ENCODE measurements around the gene DCLK1. TPM values are rescaled to one million over a fixed set of nuclear protein-coding genes. Genes with fewer than 3 reads are reported as not detected.

The DCLK1 gene
- total and polyA plus RNA-seq, 10 of the 15 experiments (the other 5 are each of a cell fraction or from before 2014, with no cell fraction given) = not detected

GRCh38 chr13:35741657-35742056 lies 389.5 kb downstream of the DCLK1 start:
- Histone ChIP-seq H2AFZ (ENCODE audit: control insufficient read depth, low read depth, low read length) (no peak overlapping the region), H3K9me3 (replicated peaks; ENCODE audit: control insufficient read depth, insufficient read depth, low read length) (peaks cover 2% of the 10 kb centered on the region; the same call in 1 of the 3 replicates), H3K36me3 (ENCODE audit: control insufficient read depth in 2 of 2, insufficient read depth in 2 of 2, low read length in 1 of 2) (no peaks in the 10 kb centered on the region), H3K4me3 (no peak overlapping the region), H3K4me2 (ENCODE audit: control insufficient read depth, insufficient read depth) (no peak overlapping the region), H3K9ac (ENCODE audit: control insufficient read depth, insufficient read depth, low read length) (no peak overlapping the region), H3K27me3 (replicated peaks in 1 of 2; ENCODE audit: control insufficient read depth in 2 of 2, insufficient read depth in 2 of 2, low read length in 1 of 2) (no peaks in the 10 kb centered on the region), H3K27ac (ENCODE audit: control insufficient read depth, insufficient read depth) (no peak overlapping the region), H4K20me1 (ENCODE audit: control insufficient read depth, insufficient read depth) (no peaks in the 10 kb centered on the region), H3K4me1 (ENCODE audit: control insufficient read depth, insufficient read depth, low read length) (no peaks in the 10 kb centered on the region), H3K79me2 (ENCODE audit: control insufficient read depth, insufficient read depth, low read length) (no peaks in the 10 kb centered on the region)
- no peak for ATAC-seq
- ChIA-PET CTCF (no interaction called here), POLR2A (no interaction called here), RAD21 (ENCODE audit: unreplicated experiment) (no interaction called here), SMC1A (ENCODE audit: uncharacterized antibody, unreplicated experiment) (no interaction called here)
- intact Hi-C loops (cut with micrococcal nuclease; ENCODE audit: unreplicated experiment) (no loop called here), in situ Hi-C loops (cut with MboI) (no loop called here)
- FAIRE-seq = no peak
- WGBS (ENCODE audit: insufficient coverage, insufficient replicate concordance, low lambda C conversion rate, missing lambda C conversion rate) = 73% methylated on average over 5 of the region's 5 CpGs
- TF ChIP-seq ASH2L (IDR thresholded peaks at IDR 0.05; ENCODE audit: borderline replicate concordance, low read depth) (no peak), EZH2 (IDR thresholded peaks at IDR 0.05; ENCODE audit: borderline replicate concordance, control insufficient read depth, low read depth, low read length) (no peak)
- TF ChIP-seq, protein P1, sequence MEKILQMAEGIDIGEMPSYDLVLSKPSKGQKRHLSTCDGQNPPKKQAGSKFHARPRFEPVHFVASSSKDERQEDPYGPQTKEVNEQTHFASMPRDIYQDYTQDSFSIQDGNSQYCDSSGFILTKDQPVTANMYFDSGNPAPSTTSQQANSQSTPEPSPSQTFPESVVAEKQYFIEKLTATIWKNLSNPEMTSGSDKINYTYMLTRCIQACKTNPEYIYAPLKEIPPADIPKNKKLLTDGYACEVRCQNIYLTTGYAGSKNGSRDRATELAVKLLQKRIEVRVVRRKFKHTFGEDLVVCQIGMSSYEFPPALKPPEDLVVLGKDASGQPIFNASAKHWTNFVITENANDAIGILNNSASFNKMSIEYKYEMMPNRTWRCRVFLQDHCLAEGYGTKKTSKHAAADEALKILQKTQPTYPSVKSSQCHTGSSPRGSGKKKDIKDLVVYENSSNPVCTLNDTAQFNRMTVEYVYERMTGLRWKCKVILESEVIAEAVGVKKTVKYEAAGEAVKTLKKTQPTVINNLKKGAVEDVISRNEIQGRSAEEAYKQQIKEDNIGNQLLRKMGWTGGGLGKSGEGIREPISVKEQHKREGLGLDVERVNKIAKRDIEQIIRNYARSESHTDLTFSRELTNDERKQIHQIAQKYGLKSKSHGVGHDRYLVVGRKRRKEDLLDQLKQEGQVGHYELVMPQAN (conservative IDR thresholded peaks at IDR 0.05) = no peak
- BruUV-seq (replicated peaks) = no TSS peak
- DNase-seq (ENCODE audit: low read depth, low spot score) = no peak

DNA sequence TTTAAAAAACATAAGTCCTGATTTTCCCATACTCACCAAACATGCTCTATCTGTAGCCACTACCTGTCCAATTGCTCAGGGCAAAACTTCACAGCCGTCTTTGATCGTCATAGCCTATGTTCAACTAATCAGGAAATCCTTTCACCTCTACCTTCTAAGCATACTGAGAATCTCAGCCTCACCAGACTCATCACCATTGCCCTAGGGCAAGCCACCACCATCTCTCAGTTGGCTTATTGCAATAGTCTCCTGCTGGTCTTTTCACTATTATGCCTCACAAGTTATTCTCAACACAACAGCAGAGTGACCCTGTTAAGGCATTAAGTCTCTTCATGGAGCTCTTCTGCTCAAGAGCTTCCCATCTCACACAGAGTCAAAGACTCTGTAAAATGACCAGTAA lies 394.3 kb downstream of the DCLK1 start:
- H3K4me1 ChIP-seq (ENCODE audit: control insufficient read depth, insufficient read depth, low read length) = no peaks in the 10 kb centered on the region
- ChIA-PET RAD21 (ENCODE audit: unreplicated experiment) (no interaction called here), CTCF (no interaction called here), SMC1A (ENCODE audit: uncharacterized antibody, unreplicated experiment) (no interaction called here), POLR2A (interaction anchor here (0.6 kb wide), 1 partner anchor 89 kb away, joined by 5 read pairs; no protein-coding TSS in a partner anchor)
- no peaks in the 10 kb centered on the region for H4K20me1 ChIP-seq (ENCODE audit: control insufficient read depth, insufficient read depth)
- no peak for ATAC-seq
- no peak overlapping the region for H3K9ac ChIP-seq (ENCODE audit: control insufficient read depth, insufficient read depth, low read length)
- no peak for FAIRE-seq
- peaks cover 2% of the 10 kb centered on the region; the same call in 1 of the 3 replicates for H3K9me3 ChIP-seq (replicated peaks; ENCODE audit: control insufficient read depth, insufficient read depth, low read length)
- H2AFZ ChIP-seq (ENCODE audit: control insufficient read depth, low read depth, low read length) = no peak overlapping the region
- H3K79me2 ChIP-seq (ENCODE audit: control insufficient read depth, insufficient read depth, low read length) = no peaks in the 10 kb centered on the region
- H3K27me3 ChIP-seq (replicated peaks in 1 of 2; ENCODE audit: control insufficient read depth in 2 of 2, insufficient read depth in 2 of 2, low read length in 1 of 2) = no peaks in the 10 kb centered on the region
- H3K27ac ChIP-seq (ENCODE audit: control insufficient read depth, insufficient read depth) = no peak overlapping the region
- in situ Hi-C loops (cut with MboI) = no loop called here
- no peaks in the 10 kb centered on the region for H3K36me3 ChIP-seq (ENCODE audit: control insufficient read depth in 2 of 2, insufficient read depth in 2 of 2, low read length in 1 of 2)
- intact Hi-C loops (cut with micrococcal nuclease; ENCODE audit: unreplicated experiment) = no loop called here
- TF ChIP-seq SREBF2 (IDR thresholded peaks at IDR 0.05; ENCODE audit: low read length) (no peak), SP1 (IDR thresholded peaks at IDR 0.05; ENCODE audit: low read depth, low read length) (no peak), STAT3 (IDR thresholded peaks at IDR 0.05; ENCODE audit: low read depth, low read length) (no peak), SIN3A (IDR thresholded peaks at IDR 0.05; ENCODE audit: low read depth, low read length) (no peak), ZNF622 (IDR thresholded peaks at IDR 0.05) (no peak), POLR2AphosphoS5 (IDR thresholded peaks at IDR 0.05; ENCODE audit: low read length) (no peak), POLR2AphosphoS2 (IDR thresholded peaks at IDR 0.05; ENCODE audit: low read depth, low read length) (no peak), GABPA (IDR thresholded peaks at IDR 0.05; ENCODE audit: low read depth) (no peak), JUNB (IDR thresholded peaks at IDR 0.05) (no peak)
- TF ChIP-seq, protein P2, sequence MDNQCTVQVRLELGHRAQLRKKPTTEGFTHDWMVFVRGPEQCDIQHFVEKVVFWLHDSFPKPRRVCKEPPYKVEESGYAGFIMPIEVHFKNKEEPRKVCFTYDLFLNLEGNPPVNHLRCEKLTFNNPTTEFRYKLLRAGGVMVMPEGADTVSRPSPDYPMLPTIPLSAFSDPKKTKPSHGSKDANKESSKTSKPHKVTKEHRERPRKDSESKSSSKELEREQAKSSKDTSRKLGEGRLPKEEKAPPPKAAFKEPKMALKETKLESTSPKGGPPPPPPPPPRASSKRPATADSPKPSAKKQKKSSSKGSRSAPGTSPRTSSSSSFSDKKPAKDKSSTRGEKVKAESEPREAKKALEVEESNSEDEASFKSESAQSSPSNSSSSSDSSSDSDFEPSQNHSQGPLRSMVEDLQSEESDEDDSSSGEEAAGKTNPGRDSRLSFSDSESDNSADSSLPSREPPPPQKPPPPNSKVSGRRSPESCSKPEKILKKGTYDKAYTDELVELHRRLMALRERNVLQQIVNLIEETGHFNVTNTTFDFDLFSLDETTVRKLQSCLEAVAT (IDR thresholded peaks at IDR 0.05) = no peak
- no peak for DNase-seq (ENCODE audit: low read depth, low spot score)
- H3K4me3 ChIP-seq = no peak overlapping the region
- H3K4me2 ChIP-seq (ENCODE audit: control insufficient read depth, insufficient read depth) = no peak overlapping the region
- no TSS peak for BruUV-seq (replicated peaks)
- WGBS (ENCODE audit: insufficient coverage, insufficient replicate concordance, low lambda C conversion rate, missing lambda C conversion rate) = 0% methylated on average over 2 of the region's 2 CpGs
